Activated T-cell treated with anti-CD3 and anti-CD28 coated beads for 48 hours (primary cell): Measurements from ENCODE around the gene HELZ.

Experiments
- DNase-seq: peaks from one replicate; pipeline ENCODE4 v3.0.0-alpha.2; 2020; ENCODE audit warnings: low read depth

HELZ gene

DNA sequence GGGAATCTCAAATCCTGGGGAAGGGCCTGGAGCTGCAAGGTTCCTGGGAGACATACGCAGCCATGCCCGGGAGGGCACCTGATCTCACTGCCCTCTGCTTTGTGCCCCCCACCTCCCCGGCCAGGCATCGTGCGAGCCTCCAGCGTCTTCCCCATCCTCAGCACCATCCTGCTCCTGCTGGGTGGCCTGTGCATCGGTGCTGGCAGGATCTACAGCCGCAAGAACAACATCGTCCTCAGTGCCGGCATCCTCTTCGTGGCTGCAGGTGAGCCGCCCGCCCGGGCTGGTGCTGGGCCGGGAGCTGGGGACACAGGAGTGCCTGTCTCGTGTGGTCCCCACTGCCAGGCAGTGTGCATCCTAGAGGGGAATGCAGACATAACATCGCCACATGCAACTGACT, 220.3 kb downstream of the HELZ start:
- no peak for DNase-seq

DNA sequence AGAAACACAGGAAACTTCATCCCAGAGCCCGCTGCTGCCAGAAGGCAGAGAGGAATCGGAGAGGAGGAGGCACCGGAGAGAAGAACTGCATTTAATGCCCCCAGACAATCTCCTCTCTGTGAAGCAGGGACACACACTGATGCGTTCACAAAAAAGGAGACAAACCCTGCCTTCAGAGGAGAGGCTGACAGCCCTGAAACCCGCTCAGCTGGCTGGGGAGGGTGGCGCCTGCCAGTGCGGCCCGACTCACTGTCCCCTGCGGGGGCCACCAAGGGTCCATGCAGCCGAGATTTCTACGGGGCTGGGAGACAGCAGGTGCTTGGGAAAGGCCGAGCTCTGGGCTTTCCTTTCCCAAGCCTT, 222.6 kb downstream of the HELZ start:
- DNase-seq: no peak

DNA sequence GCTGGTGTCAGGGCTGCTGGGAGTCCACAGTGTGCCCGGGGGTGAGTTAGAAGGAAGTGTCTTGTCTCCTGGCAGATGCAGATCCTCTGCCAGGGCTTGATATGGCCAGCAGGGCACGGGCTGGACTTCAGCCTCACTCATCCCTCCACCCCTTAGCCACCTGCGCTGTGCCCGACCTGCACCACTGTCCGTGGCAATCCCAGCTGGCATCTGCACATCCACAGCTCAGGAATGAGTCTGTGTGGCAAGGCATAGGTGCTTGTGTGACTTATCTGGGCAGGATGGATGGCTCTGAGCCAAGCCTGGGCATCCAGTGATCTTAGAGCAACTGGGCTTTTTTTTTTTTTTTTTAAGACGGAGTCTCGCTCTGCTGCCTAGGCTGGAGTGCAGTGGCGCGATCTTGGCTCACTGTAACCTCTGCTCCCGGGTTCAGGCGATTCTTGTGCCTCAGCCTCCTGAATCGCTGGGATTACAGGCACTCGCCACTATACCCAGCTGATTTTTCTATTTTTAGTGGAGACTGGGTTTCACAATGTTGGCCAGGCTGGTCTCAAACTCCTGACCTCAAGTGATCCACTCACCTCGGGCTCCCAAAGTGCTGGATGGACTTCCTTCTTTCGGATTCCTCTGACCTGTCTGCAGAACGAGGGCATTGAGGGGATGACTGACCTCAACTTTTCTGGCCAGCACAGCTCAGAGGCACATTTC, 223.1 kb downstream of the HELZ start:
- no peak for DNase-seq

DNA sequence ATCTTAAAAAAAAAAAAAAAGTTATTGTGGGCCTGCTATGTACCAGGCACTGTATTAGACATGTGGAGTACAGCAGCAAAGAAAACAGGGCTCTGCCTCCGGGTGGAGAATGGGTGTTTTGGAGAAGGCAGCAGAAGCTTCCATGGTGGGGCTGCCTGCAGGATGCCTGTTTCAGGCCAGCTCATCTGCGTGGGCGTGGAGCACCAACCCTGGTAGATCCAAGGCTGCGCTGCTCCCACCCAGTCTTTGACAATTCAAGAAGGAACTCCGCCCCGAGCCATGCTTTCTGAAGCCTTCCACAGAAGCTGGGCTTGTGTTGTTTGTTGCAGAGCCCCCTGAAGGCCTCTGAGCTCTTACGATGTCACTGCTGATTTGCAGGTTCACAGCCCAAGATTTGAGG, 223.8 kb downstream of the HELZ start:
- no peak for DNase-seq
